K562 (cell line): ENCODE measurements around the gene DOK1. TPM values are rescaled to one million over a fixed set of nuclear protein-coding genes. Genes with fewer than 3 reads are reported as not detected.

Experiments
- CBX1 ChIP-seq: sonication (generic); IDR thresholded peaks from 2 replicates; pipeline ENCODE4 v1.6.1; 2016; ENCODE audit warnings: antibody characterized with exemption, low read depth, mild to moderate bottlenecking
- CBX2 ChIP-seq: fragments of 200-600 bp; sonication (generic); IDR thresholded peaks from one replicate; pipeline ENCODE4 v1.6.1; 2012; ENCODE audit warnings: mild to moderate bottlenecking, low read length, inconsistent platforms; ENCODE audit not compliant: insufficient read depth, poor library complexity, severe bottlenecking
- CREM ChIP-seq: IDR thresholded peaks from 2 replicates; pipeline ENCODE4 v1.6.1; 2014; ENCODE audit warnings: antibody characterized with exemption, low read depth
- DIDO1 ChIP-seq: fragments of 450-650 bp; IDR thresholded peaks from 2 replicates; pipeline ENCODE4 v1.6.1; 2016; ENCODE audit warnings: low read depth, missing biosample characterization, missing genetic modification characterization
- FIP1L1 ChIP-seq: fragments of 200-400 bp; formaldehyde crosslinking; IDR thresholded peaks from 2 replicates; pipeline ENCODE4 v1.6.1; 2018; ENCODE audit warnings: mild to moderate bottlenecking, low read depth, low read length; ENCODE audit not compliant: poor library complexity, severe bottlenecking
- FOXO4 ChIP-seq: fragments of 450-650 bp; formaldehyde crosslinking; IDR thresholded peaks from 2 replicates; pipeline ENCODE4 v1.4.0; 2020; ENCODE audit warnings: mild to moderate bottlenecking, moderate library complexity
- GATAD2A ChIP-seq: fragments of 450-650 bp; IDR thresholded peaks from 2 replicates; pipeline ENCODE4 v1.6.1; 2017
- HDAC6 ChIP-seq: IDR thresholded peaks from 2 replicates; pipeline ENCODE4 v1.6.1; 2012; ENCODE audit warnings: low read depth, mild to moderate bottlenecking, control low read depth, inconsistent platforms, low read length, moderate library complexity
- ID3 ChIP-seq, 2 experiments: fragments of 250-450 bp in 1 of 2; fragments of 450-650 bp in 1 of 2; sonication (Bioruptor Pico) in 1 of 2; IDR thresholded peaks; 2 replicates each; pipeline versions ENCODE4 v1.6.1 to v1.8.0; 2016 to 2021; ENCODE audit warnings: mild to moderate bottlenecking in 2 of 2, moderate library complexity in 2 of 2, missing compliant biosample characterization in 1 of 2, missing genetic modification characterization in 1 of 2
- ILK ChIP-seq: fragments of 450-650 bp; IDR thresholded peaks from 2 replicates; pipeline ENCODE4 v1.6.1; 2016; ENCODE audit warnings: missing genetic modification characterization, low read depth, mild to moderate bottlenecking, missing compliant biosample characterization, moderate library complexity, borderline replicate concordance
- LEF1 ChIP-seq: fragments of 450-650 bp; IDR thresholded peaks from 2 replicates; pipeline ENCODE4 v1.6.1; 2016; ENCODE audit warnings: mild to moderate bottlenecking
- MLLT1 ChIP-seq, 2 experiments: fragments of 450-650 bp; IDR thresholded peaks; 2 replicates each; pipeline ENCODE4 v1.6.1; 2016
- NR2F6 ChIP-seq: fragments of 450-650 bp; formaldehyde crosslinking; IDR thresholded peaks from 2 replicates; pipeline ENCODE4 v1.4.0; 2020; ENCODE audit warnings: mild to moderate bottlenecking
- NRF1 ChIP-seq, 2 experiments: fragments of 450-650 bp; IDR thresholded peaks in 1 of 2; conservative IDR thresholded peaks in 1 of 2; 2 replicates each; pipeline ENCODE4 v1.6.1; 2014; ENCODE audit warnings: mild to moderate bottlenecking in 2 of 2
- POLR2AphosphoS5 ChIP-seq: IDR thresholded peaks from 2 replicates; pipeline ENCODE4 v1.6.1; 2011; ENCODE audit warnings: mild to moderate bottlenecking, low read depth, low read length, moderate library complexity; ENCODE audit not compliant: control insufficient read depth, insufficient read depth
- SLC30A9 ChIP-seq: fragments of 250-450 bp; sonication (Bioruptor Pico); IDR thresholded peaks from 2 replicates; pipeline ENCODE4 v1.8.0; 2022; ENCODE audit warnings: mild to moderate bottlenecking, moderate library complexity
- SMAD4 ChIP-seq: fragments of 250-450 bp; sonication (Bioruptor Pico); conservative IDR thresholded peaks from 2 replicates; pipeline ENCODE4 v1.8.0; 2021; ENCODE audit warnings: inconsistent platforms, mild to moderate bottlenecking, moderate library complexity
- SMARCC2 ChIP-seq: fragments of 450-650 bp; IDR thresholded peaks from 2 replicates; pipeline ENCODE4 v1.6.1; 2017; ENCODE audit warnings: antibody characterized with exemption, moderate library complexity, mild to moderate bottlenecking, low read depth
- SNIP1 ChIP-seq: fragments of 450-650 bp; IDR thresholded peaks from 2 replicates; pipeline ENCODE4 v1.7.1; 2017; ENCODE audit warnings: low read depth, mild to moderate bottlenecking
- TAF15 ChIP-seq: fragments of 200-400 bp; formaldehyde crosslinking; IDR thresholded peaks from 2 replicates; pipeline ENCODE4 v1.6.1; 2017; ENCODE audit warnings: mild to moderate bottlenecking, low read depth, low read length, moderate library complexity
- TSC22D4 ChIP-seq: fragments of 450-650 bp; IDR thresholded peaks from 2 replicates; pipeline ENCODE4 v1.6.1; 2016; ENCODE audit warnings: missing genetic modification characterization, missing biosample characterization, control low read depth
- ZBTB7A ChIP-seq: IDR thresholded peaks from 2 replicates; pipeline ENCODE4 v1.6.1; 2011; ENCODE audit warnings: low read depth, mild to moderate bottlenecking, low read length, moderate library complexity, borderline replicate concordance; ENCODE audit not compliant: control insufficient read depth
- ZEB2 ChIP-seq: fragments of 450-650 bp; IDR thresholded peaks from 2 replicates; pipeline ENCODE4 v1.6.1; 2016
- ZNF224 ChIP-seq: sonication (generic); formaldehyde crosslinking; IDR thresholded peaks from 2 replicates; pipeline ENCODE4 v1.8.0; 2022; ENCODE audit warnings: mild to moderate bottlenecking, missing genetic modification reagents
- ZNF444 ChIP-seq: fragments of 250-450 bp; sonication (Bioruptor Pico); IDR thresholded peaks from 2 replicates; pipeline ENCODE4 v1.4.0; 2020; ENCODE audit warnings: mild to moderate bottlenecking, moderate library complexity
- ZNF584 ChIP-seq: fragments of 200-800 bp; sonication (Bioruptor generic); IDR thresholded peaks from 2 replicates; pipeline ENCODE4 v1.6.1; 2016; ENCODE audit warnings: low read depth, mild to moderate bottlenecking, missing genetic modification characterization, missing compliant biosample characterization
- ZNF668 ChIP-seq: fragments of 250-450 bp; sonication (Bioruptor Pico); IDR thresholded peaks from 2 replicates; pipeline ENCODE4 v1.8.0; 2022; ENCODE audit warnings: mild to moderate bottlenecking, inconsistent platforms
- polyA plus RNA-seq, 8 experiments: library from polyadenylated mRNA; depleted of rRNA in 4 of 8; stranded (reverse) in 5 of 8; unstranded in 3 of 8; fragments of >200 nt; fragmentation: Nextera tagmentation in 2 of 8; fragmentation: Illumina TruSeq in 1 of 8; extraction: Ambion mirVana in 2 of 8; extraction: Trizol in 1 of 8; gene quantifications; 2 replicates each; pipeline versions ENCODE4 v1.2.1 to v1.2.3, GENCODE V29; 2011 to 2014; ENCODE audit warnings: inconsistent platforms in 1 of 8, missing spikeins in 1 of 8
- total RNA-seq, 7 experiments: library from RNA; depleted of rRNA in 6 of 7; stranded (reverse); fragments of >200 nt in 6 of 7; fragmentation: Illumina TruSeq in 2 of 7; extraction: Trizol in 2 of 7; gene quantifications; 2 replicates each; pipeline versions ENCODE4 v1.2.1 to v1.2.3, GENCODE V29; 2011 to 2021; ENCODE audit warnings: low replicate concordance in 1 of 7

The DOK1 gene
- total and polyA plus RNA-seq, 9 of the 15 experiments (the other 6 are each of a cell fraction or from before 2014, with no cell fraction given) = 0.59 to 36.4 (median 16.1) TPM

- TF ChIP-seq CBX2 (no peak), POLR2AphosphoS5 (peak; percentile 67; the same call in 1 of the 2 replicates), NR2F6 (no peak), DIDO1 (no peak), ZEB2 (no peak), SMARCC2 (no peak), SLC30A9 (no peak), SNIP1 (no peak), NRF1 (conservative IDR thresholded peaks at IDR 0.05 in 1 of 2, IDR thresholded peaks at IDR 0.05 in 1 of 2) (peak; percentile 100), ZNF444 (CRISPR knock-in tag) (no peak), CBX1 (no peak), GATAD2A (no peak), ILK (tag) (no peak), ZBTB7A (peak; percentile 92), SMAD4 (CRISPR knock-in tag) (peak; percentile 66), CREM (peak; percentile 67), ZNF584 (CRISPR knock-in tag) (no peak), ZNF224 (CRISPR knock-in tag) (no peak), HDAC6 (no peak), TSC22D4 (tag) (no peak), TAF15 (no peak), MLLT1 (IDR thresholded peaks at IDR 0.05) (peak in 1 of 2 experiments; percentile 14; a peak in 1 of 4 replicates), LEF1 (0 out of 2 replicates have a peak, but pooled peaks have one; percentile 27), FOXO4 (CRISPR knock-in tag) (no peak), FIP1L1 (no peak), ID3 (CRISPR knock-in tag; IDR thresholded peaks at IDR 0.05) (no peak), ID3 (tag; IDR thresholded peaks at IDR 0.05) (no peak), ZNF668 (no peak)
Measured at GRCh38 chr2:74507145-74507925, 47.2 kb upstream of the DOK1 start, which contains the start of gene PCGF1 (continued).
